SK-N-SH treated with all-trans-retinoic acid at 6 μM for 48 hours (cell line): ENCODE results near the gene SMIM24.

ENCODE experiments used
- ARNTL ChIP-seq: fragments of 450-650 bp; formaldehyde crosslinking; IDR thresholded peaks from 2 replicates; pipeline ENCODE4 v1.5.0; 2020; ENCODE audit warnings: low read depth, mild to moderate bottlenecking, moderate library complexity, borderline replicate concordance
- BACH2 ChIP-seq: fragments of 250-450 bp; sonication (Bioruptor Pico); IDR thresholded peaks from 2 replicates; pipeline ENCODE4 v1.9.0; 2021; ENCODE audit warnings: mild to moderate bottlenecking, borderline replicate concordance
- OSR1 ChIP-seq: fragments of 250-450 bp; sonication (Bioruptor Pico); IDR thresholded peaks from 2 replicates; pipeline ENCODE4 v1.8.0; 2022; ENCODE audit warnings: moderate library complexity, mild to moderate bottlenecking, inconsistent platforms
- PATZ1 ChIP-seq: fragments of 250-450 bp; sonication (Bioruptor Pico); IDR thresholded peaks from 2 replicates; pipeline ENCODE4 v1.8.0; 2020; ENCODE audit warnings: mild to moderate bottlenecking, moderate library complexity, borderline replicate concordance
- PPARA ChIP-seq: fragments of 250-450 bp; sonication (Bioruptor Pico); IDR thresholded peaks from 2 replicates; pipeline ENCODE4 v1.5.0; 2020; ENCODE audit warnings: mild to moderate bottlenecking, borderline replicate concordance
- RARB ChIP-seq: fragments of 250-450 bp; sonication (Bioruptor Pico); IDR thresholded peaks from 2 replicates; pipeline ENCODE4 v1.8.0; 2021; ENCODE audit warnings: mild to moderate bottlenecking, moderate library complexity
- SNAI2 ChIP-seq: fragments of 250-450 bp; sonication (Bioruptor Pico); IDR thresholded peaks from 2 replicates; pipeline ENCODE4 v1.5.0; 2020; ENCODE audit warnings: mild to moderate bottlenecking, moderate library complexity
- TOX ChIP-seq: fragments of 250-450 bp; sonication (Bioruptor Pico); IDR thresholded peaks from 2 replicates; pipeline ENCODE4 v1.8.0; 2021; ENCODE audit warnings: mild to moderate bottlenecking, moderate library complexity, borderline replicate concordance
- ZC3H10 ChIP-seq: fragments of 250-450 bp; sonication (Bioruptor Pico); IDR thresholded peaks from 2 replicates; pipeline ENCODE4 v1.5.1; 2021; ENCODE audit warnings: mild to moderate bottlenecking, moderate library complexity
- ZFP3 ChIP-seq: fragments of 250-450 bp; sonication (Bioruptor Pico); IDR thresholded peaks from 2 replicates; pipeline ENCODE4 v1.5.0; 2020; ENCODE audit warnings: mild to moderate bottlenecking, moderate library complexity
- ZNF565 ChIP-seq: fragments of 450-650 bp; formaldehyde crosslinking; conservative IDR thresholded peaks from 2 replicates; pipeline ENCODE4 v1.5.0; 2020; ENCODE audit warnings: low read depth, mild to moderate bottlenecking, moderate library complexity
- TF ChIP-seq, protein P1 (sequence below): fragments of 250-450 bp; sonication (Bioruptor Pico); IDR thresholded peaks from 2 replicates; pipeline ENCODE4 v1.5.1; 2021; ENCODE audit warnings: mild to moderate bottlenecking, moderate library complexity

DNA sequence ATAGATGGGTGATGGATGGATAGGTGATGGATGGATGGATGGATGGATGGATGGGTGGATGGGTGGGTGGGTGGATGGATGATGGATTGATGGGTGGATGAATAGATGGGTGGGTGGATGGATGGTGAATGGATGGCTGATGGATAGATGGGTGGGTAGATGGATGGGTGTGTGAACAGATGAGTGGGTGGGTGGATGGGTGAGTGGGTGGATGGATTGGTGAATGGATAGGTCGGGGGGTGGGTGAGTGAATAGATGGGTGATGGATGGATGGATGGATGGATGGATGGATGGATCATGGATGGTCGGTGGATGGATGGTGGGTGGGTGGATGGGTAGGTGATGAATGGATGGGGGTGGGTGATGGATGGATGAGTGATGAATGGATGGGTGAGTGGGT, 3.5 kb downstream of the SMIM24 start:
- TF ChIP-seq PATZ1 (CRISPR knock-in tag) (no peak), RARB (no peak), SNAI2 (CRISPR knock-in tag) (no peak), ARNTL (no peak), ZC3H10 (no peak), ZFP3 (no peak), ZNF565 (CRISPR knock-in tag) (no peak), PPARA (CRISPR knock-in tag) (no peak), OSR1 (CRISPR knock-in tag) (no peak), BACH2 (CRISPR knock-in tag) (no peak), TOX (CRISPR knock-in tag) (no peak)
- TF ChIP-seq, protein P1, sequence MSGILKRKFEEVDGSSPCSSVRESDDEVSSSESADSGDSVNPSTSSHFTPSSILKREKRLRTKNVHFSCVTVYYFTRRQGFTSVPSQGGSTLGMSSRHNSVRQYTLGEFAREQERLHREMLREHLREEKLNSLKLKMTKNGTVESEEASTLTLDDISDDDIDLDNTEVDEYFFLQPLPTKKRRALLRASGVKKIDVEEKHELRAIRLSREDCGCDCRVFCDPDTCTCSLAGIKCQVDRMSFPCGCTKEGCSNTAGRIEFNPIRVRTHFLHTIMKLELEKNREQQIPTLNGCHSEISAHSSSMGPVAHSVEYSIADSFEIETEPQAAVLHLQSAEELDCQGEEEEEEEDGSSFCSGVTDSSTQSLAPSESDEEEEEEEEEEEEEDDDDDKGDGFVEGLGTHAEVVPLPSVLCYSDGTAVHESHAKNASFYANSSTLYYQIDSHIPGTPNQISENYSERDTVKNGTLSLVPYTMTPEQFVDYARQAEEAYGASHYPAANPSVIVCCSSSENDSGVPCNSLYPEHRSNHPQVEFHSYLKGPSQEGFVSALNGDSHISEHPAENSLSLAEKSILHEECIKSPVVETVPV (CRISPR knock-in tag), result no peak
